ENCODE results near the gene PDE6D.

- TF ChIP-seq CTCF (conservative IDR thresholded peaks at IDR 0.05) (no peak), ZFX (IDR thresholded peaks at IDR 0.05) (no peak)
Observed at GRCh38 chr2:231794383-231794782, 13.3 kb upstream of the PDE6D start.
